Cardiac septum (tissue), 1 donor: ENCODE results near the gene MAF. TPM values are rescaled to one million over a fixed set of nuclear protein-coding genes. Genes with fewer than 3 reads are reported as not detected.

Experiments used
- DNase-seq: peaks from one replicate; pipeline ENCODE4 v3.0.0-alpha.2; 2020; ENCODE audit warnings: low spot score
- intact Hi-C: fragments of 100-400 bp; cut with DNase I; formaldehyde crosslinking; loops from one replicate; pipeline ENCODE4 v1.14.0; 2022
- total RNA-seq: library from RNA; stranded (reverse); fragmentation: NEBNext Ultra II Directional; extraction: Animal tissue kit (Norgen Biotek cat#: 25700); gene quantifications from one replicate; pipeline ENCODE4 v1.2.1, GENCODE V29; 2021
- donor health status: DM: no; HTN: no; CAD: no.

MAF gene
- total RNA-seq, 1 donor from 2014 or later = 8.9 TPM

GRCh38 chr16:79618041-79618691, 17.6 kb upstream of the MAF start:
- no peak for DNase-seq
- intact Hi-C loops = no loop called here

GRCh38 chr16:79613009-79613408, 12.5 kb upstream of the MAF start:
- intact Hi-C loops = no loop called here
- DNase-seq = no peak

DNA sequence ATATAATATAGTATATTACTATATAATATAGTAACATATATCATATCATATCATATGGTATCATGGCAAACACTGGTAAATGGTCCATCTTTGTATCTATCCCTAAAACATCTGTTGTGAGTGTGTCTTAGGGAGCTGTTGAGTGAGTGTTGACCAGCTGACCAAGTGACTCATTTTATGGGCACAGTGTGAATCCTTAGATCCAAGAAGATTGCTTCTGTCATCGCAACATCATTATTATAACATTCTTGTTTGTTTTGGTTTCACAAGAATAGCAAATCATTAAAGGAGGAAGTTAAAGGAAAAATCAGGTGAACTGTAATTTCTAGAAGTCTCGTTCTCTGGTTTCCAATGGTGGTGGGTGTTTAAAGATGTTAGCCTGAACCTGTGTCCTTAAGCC, 11.7 kb upstream of the MAF start:
- intact Hi-C loops = no loop called here
- no peak for DNase-seq

DNA sequence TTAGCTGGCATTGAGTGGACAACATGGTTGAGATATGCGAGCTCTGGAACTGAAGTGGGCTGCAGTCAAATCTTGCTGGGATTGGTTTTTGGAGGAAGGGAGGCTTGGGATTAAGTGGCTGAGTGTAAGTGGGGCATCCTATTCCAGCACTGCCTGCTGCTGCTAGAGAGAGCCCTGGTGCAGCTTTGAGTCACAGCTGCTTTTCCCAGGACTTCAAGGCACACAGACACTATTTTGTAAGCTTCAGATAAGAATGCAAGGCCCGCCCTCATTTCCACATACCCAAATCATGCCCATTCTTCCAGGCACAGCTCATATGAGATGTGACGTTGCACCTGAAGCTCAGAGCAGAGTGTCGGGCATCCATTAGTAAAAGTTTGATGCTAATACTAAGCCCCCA, 10.2 kb upstream of the MAF start:
- DNase-seq = no peak
- intact Hi-C loops = no loop called here

GRCh38 chr16:79609861-79610260, 9.3 kb upstream of the MAF start:
- no peak for DNase-seq
- intact Hi-C loops = no loop called here

DNA sequence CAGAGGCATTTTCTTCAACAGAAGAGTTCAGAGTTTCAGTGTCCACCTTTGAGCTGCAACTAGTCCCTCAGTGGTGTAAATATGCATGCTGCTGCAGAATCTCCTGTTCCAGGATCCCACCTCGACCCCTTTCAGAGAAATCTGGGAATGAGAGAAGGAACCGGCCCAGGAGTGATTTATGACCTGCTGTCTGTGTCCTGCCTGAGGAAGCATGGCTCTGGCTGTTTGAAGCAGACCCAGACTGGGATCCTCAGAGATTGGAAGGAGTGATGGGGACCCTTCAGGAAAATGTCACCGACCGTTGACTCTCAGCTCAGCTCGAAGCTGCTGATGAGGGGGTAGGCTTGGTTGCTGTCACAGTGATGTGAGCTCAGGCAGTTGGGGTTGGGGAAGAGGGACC, 8.4 kb upstream of the MAF start:
- intact Hi-C loops = no loop called here
- no peak for DNase-seq

- intact Hi-C loops = no loop called here
- no peak for DNase-seq
Observed at GRCh38 chr16:79607587-79607986, 7.0 kb upstream of the MAF start.

GRCh38 chr16:79605999-79606398, 5.5 kb upstream of the MAF start:
- no peak for DNase-seq
- intact Hi-C loops = no loop called here

- intact Hi-C loops = loop anchor here (5.0 kb wide), 1 partner anchor 479 kb away; no protein-coding TSS in a partner anchor
- DNase-seq = no peak
Observed at GRCh38 chr16:79603055-79603454, 2.5 kb upstream of the MAF start.

DNA sequence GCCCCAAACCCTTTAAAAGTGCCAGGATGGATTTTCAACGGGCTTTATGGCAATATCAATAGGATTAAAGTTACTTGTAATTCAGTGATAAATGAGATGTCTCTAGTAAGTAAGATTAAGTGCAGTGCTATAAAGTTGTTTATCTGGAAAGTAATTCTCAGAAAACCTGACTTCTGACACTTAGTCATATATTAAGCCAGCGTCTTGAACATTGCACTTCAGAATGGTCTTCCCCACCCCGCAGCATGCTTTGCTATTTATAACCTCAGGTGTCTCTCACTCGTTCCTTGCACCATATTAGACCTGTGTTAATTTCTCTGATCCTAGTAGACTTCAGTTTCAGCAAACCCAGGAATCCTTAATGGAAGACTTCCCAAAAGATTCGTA, 2.1 kb upstream of the MAF start:
- no peak for DNase-seq
- intact Hi-C loops = loop anchor here (5.0 kb wide), 1 partner anchor 480 kb away; no protein-coding TSS in a partner anchor

DNA sequence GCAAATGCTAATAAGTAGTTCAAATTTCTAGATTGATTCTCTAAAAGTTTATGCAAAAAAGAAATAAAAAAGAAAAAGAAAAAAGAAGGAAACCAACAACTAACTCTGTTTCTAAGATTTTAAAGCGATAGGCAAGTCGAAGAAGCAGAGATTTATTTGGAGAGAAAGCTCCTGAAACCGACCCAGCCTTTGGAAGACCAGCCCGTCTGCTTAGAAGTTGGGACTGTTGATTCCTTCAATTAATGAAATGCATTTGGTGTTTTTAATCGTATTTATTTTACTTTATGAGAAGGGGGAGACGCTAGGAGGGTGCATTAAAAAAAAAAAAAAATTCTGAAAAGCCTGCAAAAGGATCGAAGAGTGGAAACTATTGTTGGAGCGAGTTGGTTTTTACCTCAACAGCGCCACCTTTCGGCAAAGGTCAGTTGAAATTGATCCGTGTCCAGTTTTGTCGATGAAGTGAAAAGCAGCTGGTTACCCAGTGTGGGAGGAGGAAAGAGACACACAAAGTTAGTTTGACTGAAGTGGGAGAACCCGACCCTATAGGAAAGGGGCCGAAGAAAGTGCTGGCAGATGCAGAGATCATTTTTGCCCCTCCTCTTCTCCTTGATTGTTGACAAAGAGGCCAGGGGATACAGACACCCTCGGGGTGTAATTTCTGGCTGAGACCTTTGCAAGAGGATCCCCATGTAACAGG, 1.5 kb upstream of the MAF start:
- intact Hi-C loops = loop anchor here (2.0 to 5.0 kb wide), 3 partner anchors 480 to 1097 kb away; no protein-coding TSS in a partner anchor
- DNase-seq = peak; percentile 80

- intact Hi-C loops = loop anchor here (2.0 to 5.0 kb wide), 3 partner anchors 481 to 1097 kb away; no protein-coding TSS in a partner anchor
- no peak for DNase-seq
Observed at GRCh38 chr16:79601092-79601930, 774 bp upstream of the MAF start.

DNA sequence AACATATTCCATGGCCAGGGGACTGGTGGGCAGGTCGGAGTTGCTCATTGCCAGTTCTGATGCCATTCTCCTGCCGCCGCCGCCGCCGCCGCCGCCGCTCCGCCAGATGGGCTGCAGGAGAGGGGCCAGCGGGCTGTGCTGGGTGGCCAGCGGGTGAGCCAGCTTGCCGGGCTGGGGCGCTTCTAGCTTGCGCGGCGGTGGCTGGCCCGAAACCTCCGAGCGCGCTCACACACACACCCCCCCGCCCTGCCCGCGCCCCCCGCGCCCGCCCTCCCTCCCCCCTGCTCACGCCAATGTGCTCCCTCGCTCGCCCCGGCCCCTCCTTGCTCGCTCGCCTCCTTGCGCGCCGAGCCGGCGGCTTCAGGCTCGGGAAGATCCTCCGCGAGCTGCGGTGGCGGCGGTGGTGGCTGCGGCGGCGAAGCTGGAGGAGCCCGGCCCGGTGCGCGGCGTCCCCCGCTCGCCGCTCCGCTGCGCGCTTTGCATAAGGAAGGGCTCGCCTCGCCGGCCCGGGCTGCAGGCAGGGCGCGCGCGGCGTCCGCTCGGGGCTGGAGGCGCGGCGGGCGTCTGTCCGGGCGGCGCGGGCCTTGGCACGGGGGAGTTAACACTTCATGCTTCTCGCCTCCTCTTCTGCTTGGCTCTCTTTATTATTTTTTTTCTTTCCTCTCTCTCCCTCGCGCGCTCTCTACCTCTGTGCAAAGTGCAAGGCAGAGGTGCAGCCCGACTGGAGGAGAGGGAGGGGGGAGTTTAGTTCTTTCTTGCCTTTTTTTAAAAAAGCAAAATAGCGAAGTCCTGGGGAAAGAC, 500 bp downstream of the MAF start:
- DNase-seq = no peak
- intact Hi-C loops = loop anchor here (2.0 to 5.0 kb wide), 3 partner anchors 482 to 1095 kb away; no protein-coding TSS in a partner anchor

DNA sequence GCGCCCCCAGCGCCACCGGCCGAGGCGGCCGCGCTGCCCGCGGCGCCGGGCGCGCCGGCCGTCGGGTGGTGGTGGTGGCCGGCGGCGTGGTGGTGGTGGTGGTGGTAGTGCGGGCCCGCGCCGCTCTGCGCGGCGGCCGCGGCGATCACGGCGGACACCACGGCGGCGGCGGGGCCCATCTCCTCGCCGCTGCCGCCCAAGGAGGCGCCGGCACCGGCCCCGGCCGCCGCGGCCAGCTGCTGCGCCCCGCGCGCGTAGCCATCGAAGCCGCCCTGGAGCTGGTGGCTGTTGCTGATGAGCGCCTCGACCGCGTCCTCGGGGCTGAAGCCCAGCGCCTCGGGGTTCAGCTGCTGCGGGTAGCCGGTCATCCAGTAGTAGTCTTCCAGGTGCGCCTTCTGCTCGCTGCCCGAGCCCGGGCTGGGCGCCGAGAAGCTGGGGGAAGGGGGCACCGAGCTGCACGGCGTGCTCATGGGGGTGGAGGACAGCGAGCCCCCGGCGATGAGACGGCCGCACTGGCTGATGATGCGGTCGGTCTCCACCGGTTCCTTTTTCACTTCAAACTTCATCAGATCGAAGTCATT, 1.2 kb downstream of the MAF start:
- DNase-seq = no peak
- intact Hi-C loops = no loop called here

GRCh38 chr16:79598348-79599181, 2.0 kb downstream of the MAF start:
- DNase-seq = no peak
- intact Hi-C loops = no loop called here

DNA sequence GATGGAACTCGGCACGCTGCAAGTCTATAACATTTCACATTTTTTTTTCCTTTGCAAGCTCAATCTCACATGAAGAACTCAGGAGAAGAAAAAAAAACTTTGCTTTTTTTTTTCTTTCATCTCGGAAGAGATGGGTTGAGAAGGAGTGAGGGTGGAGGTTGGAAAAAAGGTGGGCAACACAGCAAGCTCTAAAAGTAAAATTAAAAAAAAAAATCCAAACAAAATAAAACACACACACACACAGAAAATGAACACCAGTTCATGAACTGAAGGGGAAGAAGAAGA, 2.5 kb downstream of the MAF start:
- intact Hi-C loops = no loop called here

GRCh38 chr16:79597277-79598062, 3.1 kb downstream of the MAF start:
- no peak for DNase-seq
- intact Hi-C loops = no loop called here

More for the DNA sequence above, 2.5 kb downstream of the MAF start:
- no peak for DNase-seq
